ENCODE results near the gene CHST3.
A peak's percentile ranks its signal among the peaks of the same experiment; 100 is the strongest.

Gene CHST3

DNA sequence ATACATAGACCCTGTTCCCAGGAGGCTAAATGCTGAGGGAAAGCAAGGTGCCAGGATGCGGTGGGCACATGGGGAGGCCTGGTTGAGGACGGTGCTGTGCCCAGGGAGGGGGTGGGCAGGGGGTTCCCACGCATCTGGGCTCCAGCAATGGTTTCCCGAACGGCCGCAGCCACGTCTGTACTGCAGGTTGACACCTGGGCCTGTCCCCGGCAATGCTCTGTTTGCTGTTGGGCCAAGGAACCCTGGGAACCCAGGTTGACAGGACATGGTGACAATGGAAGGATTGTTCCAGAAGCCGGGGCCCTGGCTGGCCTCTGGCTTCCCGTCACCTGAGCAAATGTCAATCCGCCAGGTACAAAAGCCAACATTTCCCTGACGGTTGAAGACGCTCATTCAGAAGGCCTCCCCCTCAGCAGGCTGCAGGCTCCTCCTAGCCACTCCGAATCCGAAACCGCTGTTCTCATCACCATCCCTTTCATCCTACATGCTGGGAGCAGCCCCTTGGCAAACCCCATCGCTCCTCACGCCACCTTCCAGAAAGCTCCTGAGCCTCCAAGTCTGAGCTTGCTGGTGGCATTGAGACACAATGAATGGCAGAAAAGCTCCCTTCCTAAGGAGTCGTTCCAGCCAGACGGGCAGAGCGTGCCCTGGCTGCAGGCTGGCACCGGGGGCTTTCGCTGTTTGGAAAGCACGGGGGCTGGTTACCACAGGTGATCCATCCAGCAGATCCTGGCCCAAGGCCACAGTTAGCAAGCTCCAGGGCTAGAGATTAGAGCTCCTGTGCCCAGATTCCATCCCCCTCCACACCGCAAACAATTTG lies 92.9 kb downstream of the CHST3 start:
- in situ Hi-C loops (cut with MboI; ENCODE audit: low sequenced_read_pairs, unreplicated experiment), result loop anchor here (10.0 kb wide), 1 partner anchor 278 kb away; no protein-coding TSS in a partner anchor
- DNase-seq (ENCODE audit: low spot score), result no peak
- TF ChIP-seq, protein P1, sequence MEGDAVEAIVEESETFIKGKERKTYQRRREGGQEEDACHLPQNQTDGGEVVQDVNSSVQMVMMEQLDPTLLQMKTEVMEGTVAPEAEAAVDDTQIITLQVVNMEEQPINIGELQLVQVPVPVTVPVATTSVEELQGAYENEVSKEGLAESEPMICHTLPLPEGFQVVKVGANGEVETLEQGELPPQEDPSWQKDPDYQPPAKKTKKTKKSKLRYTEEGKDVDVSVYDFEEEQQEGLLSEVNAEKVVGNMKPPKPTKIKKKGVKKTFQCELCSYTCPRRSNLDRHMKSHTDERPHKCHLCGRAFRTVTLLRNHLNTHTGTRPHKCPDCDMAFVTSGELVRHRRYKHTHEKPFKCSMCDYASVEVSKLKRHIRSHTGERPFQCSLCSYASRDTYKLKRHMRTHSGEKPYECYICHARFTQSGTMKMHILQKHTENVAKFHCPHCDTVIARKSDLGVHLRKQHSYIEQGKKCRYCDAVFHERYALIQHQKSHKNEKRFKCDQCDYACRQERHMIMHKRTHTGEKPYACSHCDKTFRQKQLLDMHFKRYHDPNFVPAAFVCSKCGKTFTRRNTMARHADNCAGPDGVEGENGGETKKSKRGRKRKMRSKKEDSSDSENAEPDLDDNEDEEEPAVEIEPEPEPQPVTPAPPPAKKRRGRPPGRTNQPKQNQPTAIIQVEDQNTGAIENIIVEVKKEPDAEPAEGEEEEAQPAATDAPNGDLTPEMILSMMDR (IDR thresholded peaks at IDR 0.05; ENCODE audit: borderline replicate concordance, control extremely low read depth, extremely low read depth, insufficient read depth, missing control alignments), result no peak

DNA sequence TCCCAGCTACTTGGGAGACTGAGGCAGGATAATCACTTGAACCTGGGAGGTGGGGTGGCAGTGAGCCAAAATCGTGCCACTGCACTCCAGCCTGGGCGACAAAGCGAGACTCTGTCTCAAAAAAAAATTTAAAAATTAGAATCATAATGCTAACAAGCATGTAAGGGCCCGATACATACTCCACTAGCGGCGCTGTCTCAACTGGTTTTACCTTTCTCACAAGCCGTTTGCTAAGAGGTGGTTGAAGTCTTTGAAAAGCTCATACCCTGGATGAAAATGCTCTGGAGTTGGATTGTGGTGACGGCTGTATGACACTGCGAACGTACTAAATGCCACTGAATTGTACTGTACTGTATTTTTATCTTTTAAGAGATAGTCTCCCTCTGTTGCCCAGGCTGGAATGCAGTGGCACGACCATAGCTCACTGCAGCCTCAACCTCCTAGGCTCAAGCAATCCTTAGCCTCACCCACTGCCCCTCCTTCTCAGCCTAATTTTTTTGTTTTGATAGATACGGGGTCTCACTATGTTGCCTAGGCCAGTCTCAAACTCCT lies 94.2 kb downstream of the CHST3 start:
- DNase-seq (ENCODE audit: low spot score), result no peak
- TF ChIP-seq, protein P1 (IDR thresholded peaks at IDR 0.05; ENCODE audit: borderline replicate concordance, control extremely low read depth, extremely low read depth, insufficient read depth, missing control alignments), result no peak
- in situ Hi-C loops (cut with MboI; ENCODE audit: low sequenced_read_pairs, unreplicated experiment), result loop anchor here (10.0 kb wide), 1 partner anchor 276 kb away; no protein-coding TSS in a partner anchor

DNA sequence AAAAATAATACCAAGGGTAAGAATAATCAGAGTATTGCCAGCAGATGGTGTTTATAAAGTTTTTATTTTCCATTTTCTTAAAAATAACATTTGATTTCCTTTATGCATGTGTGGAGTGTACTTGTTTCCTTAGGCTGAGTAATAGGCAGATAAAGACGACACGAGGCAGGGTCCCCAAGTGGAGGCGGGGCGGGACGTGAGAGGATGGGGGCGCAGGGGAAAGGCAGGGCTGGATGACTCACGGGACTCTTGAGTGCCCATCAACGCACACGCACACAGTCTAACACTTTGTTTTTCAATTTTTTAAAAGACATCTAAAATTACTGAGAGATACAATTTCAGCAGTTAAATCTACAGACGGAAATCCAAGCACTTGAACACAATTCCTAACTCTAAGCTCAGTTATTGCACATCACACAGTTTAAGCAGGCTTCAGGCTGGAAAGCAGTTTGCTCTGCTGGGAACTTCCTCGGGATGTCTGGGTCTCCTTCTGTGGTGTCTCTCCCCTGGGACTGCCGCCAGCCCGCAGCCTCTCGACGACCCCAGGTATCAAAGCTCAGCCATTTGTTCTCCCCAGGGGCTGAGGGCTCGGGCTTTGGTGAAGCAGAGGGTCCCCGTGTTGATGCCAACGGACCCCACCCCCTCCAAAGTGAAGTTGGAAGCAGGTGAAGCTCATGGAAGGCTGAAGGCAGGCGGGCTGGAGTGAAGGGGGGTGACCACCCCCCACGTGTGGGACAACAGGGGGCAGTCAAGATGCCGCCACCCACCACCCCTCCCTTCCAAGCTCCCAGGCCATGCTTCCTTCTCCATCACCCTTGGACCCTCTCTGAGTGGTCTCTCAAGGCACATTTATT lies 95.0 kb downstream of the CHST3 start:
- in situ Hi-C loops (cut with MboI; ENCODE audit: low sequenced_read_pairs, unreplicated experiment), result loop anchor here (10.0 kb wide), 1 partner anchor 276 kb away; no protein-coding TSS in a partner anchor
- no peak for DNase-seq (ENCODE audit: low spot score)
- TF ChIP-seq, protein P1 (IDR thresholded peaks at IDR 0.05; ENCODE audit: borderline replicate concordance, control extremely low read depth, extremely low read depth, insufficient read depth, missing control alignments), result no peak

DNA sequence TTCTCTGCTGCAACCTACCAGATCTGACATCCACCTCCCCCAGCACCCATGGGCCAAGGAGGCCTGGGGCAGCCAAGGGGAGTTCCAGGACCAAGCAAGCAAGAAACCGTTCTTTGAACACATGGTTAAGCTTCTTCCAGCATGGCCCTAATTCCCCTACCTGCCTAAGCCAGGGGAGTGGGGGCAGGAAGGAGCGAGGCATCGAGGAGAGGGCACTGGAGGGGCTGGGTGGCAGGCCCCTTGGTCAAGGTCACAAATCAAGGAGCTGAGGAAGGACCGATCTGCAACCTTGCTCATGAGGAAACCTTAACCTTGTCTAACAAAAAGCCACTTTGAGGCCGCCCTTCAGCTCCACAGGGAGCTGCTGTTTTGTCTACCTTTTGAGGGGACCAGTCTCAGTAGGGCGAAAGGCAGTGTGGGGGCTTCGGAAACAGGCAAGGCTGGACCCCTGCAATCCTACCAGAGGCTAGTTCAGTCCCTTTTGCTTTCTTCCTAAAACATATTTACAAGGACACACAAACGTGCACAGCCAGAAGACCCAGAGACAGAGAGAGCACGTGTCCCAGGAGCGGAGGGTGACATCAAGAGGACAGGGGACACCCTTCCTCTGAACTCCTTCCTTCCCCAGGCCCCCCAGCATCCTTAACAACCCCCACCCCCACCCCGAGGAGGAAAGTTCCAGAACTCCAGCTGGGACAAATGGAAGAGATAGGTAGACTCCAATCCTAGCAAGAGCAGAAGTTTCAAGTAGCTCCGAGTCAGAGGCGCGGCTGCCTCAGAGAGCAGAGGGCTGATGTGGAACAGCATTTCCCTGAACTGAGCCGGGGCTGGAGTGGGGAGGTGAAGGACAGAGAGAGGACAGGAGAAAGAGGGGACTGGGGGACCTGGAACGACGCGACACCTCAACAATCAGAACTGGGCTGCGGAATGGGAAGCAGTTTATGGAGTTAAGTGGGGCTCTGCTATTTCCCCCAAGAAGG lies 95.9 kb downstream of the CHST3 start:
- in situ Hi-C loops (cut with MboI; ENCODE audit: low sequenced_read_pairs, unreplicated experiment), result loop anchor here (10.0 kb wide), 1 partner anchor 275 kb away; no protein-coding TSS in a partner anchor
- TF ChIP-seq, protein P1 (IDR thresholded peaks at IDR 0.05; ENCODE audit: borderline replicate concordance, control extremely low read depth, extremely low read depth, insufficient read depth, missing control alignments), result no peak
- no peak for DNase-seq (ENCODE audit: low spot score)

DNA sequence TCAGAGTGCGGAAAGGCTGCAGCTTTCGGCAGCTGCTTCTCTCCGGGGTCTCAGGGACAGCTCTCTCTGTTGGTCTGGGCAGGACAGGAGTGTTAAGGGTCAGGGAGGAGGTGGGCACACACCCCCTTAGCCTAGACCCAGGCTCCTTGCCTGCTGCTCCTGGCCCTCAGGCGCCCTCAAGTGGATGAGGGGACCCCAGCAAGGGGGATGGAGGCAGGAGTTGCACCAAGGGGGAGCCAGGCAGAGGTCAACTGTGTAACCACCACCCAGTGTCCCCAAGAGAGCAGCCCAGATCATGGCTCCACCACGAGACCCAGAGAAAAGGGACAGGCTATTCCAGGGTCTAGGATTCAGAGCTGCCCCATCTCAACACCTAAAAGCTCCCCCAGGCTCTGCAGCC lies 97.3 kb downstream of the CHST3 start:
- in situ Hi-C loops (cut with MboI; ENCODE audit: low sequenced_read_pairs, unreplicated experiment), result no loop called here
- TF ChIP-seq, protein P1 (IDR thresholded peaks at IDR 0.05; ENCODE audit: borderline replicate concordance, control extremely low read depth, extremely low read depth, insufficient read depth, missing control alignments), result peak; percentile 45
- DNase-seq (ENCODE audit: low spot score), result peak; percentile 72

All from GM13976 (cell line).